ENCODE measurements around the gene P2RX2.

Gene P2RX2

GRCh38 chr12:132624910-132625630 is 6.5 kb downstream of the P2RX2 start:
- DNase-seq (ENCODE audit: low spot score in 2 of 2), result no peak
- no peak overlapping the region for H3K4me3 Mint-ChIP-seq
- ATAC-seq (ENCODE audit: low read depth), result no peak

GRCh38 chr12:132625731-132626430 is 7.3 kb downstream of the P2RX2 start:
- ATAC-seq (ENCODE audit: low read depth), result no peak
- DNase-seq (ENCODE audit: low spot score in 2 of 2), result no peak

More at GRCh38 chr12:132624910-132625630, 6.5 kb downstream of the P2RX2 start:
- Mint-ChIP-seq H3K4me1 (peaks cover 7% of the 10 kb centered on the region), H3K9me3 (no peaks in the 10 kb centered on the region), H3K27me3 (no peaks in the 10 kb centered on the region), H3K36me3 (peaks cover 13% of the 10 kb centered on the region), H3K27ac (no peak overlapping the region)

GRCh38 chr12:132629330-132629729 is 10.8 kb downstream of the P2RX2 start:
- H3K36me3 Mint-ChIP-seq, result peaks cover 27% of the 10 kb centered on the region

More at GRCh38 chr12:132625731-132626430, 7.3 kb downstream of the P2RX2 start:
- H3K27ac Mint-ChIP-seq, result no peak overlapping the region
- H3K36me3 Mint-ChIP-seq, result peaks cover 15% of the 10 kb centered on the region
- no peaks in the 10 kb centered on the region for H3K9me3 Mint-ChIP-seq
- H3K4me1 Mint-ChIP-seq, result peaks cover 7% of the 10 kb centered on the region
- no peak overlapping the region for H3K4me3 Mint-ChIP-seq
- no peaks in the 10 kb centered on the region for H3K27me3 Mint-ChIP-seq

GRCh38 chr12:132630672-132631071 is 12.1 kb downstream of the P2RX2 start:
- no peak overlapping the region for H3K4me3 Mint-ChIP-seq
- H3K36me3 Mint-ChIP-seq, result peaks cover 30% of the 10 kb centered on the region
- DNase-seq (ENCODE audit: low spot score in 2 of 2) (no peak), ATAC-seq (ENCODE audit: low read depth) (no peak)
- H3K27me3 Mint-ChIP-seq, result no peaks in the 10 kb centered on the region
- H3K4me1 Mint-ChIP-seq, result no peaks in the 10 kb centered on the region
- H3K27ac Mint-ChIP-seq, result no peak overlapping the region
- H3K9me3 Mint-ChIP-seq, result no peaks in the 10 kb centered on the region

More at GRCh38 chr12:132629330-132629729, 10.8 kb downstream of the P2RX2 start:
- H3K4me3 Mint-ChIP-seq, result no peak overlapping the region
- ATAC-seq (ENCODE audit: low read depth) (no peak), DNase-seq (ENCODE audit: low spot score in 2 of 2) (no peak)
- no peak overlapping the region for H3K27ac Mint-ChIP-seq
- H3K27me3 Mint-ChIP-seq, result no peaks in the 10 kb centered on the region
- no peaks in the 10 kb centered on the region for H3K9me3 Mint-ChIP-seq
- H3K4me1 Mint-ChIP-seq, result no peaks in the 10 kb centered on the region

- Mint-ChIP-seq H3K4me1 (no peaks in the 10 kb centered on the region), H3K4me3 (no peak overlapping the region), H3K36me3 (peaks cover 35% of the 10 kb centered on the region), H3K9me3 (no peaks in the 10 kb centered on the region), H3K27ac (no peak overlapping the region), H3K27me3 (no peaks in the 10 kb centered on the region)
- DNase-seq (ENCODE audit: low spot score in 2 of 2) (no peak), ATAC-seq (ENCODE audit: low read depth) (no peak)
Measured at GRCh38 chr12:132631666-132632065, 13.1 kb downstream of the P2RX2 start.

GRCh38 chr12:132632521-132633228 is 14.1 kb downstream of the P2RX2 start:
- Mint-ChIP-seq H3K36me3 (peaks cover 35% of the 10 kb centered on the region), H3K27ac (peak overlapping the region; percentile 64)
- peak; percentile 85 for ATAC-seq (ENCODE audit: low read depth)

GRCh38 chr12:132633398-132633797 is 14.8 kb downstream of the P2RX2 start:
- Mint-ChIP-seq H3K9me3 (no peaks in the 10 kb centered on the region), H3K27me3 (no peaks in the 10 kb centered on the region), H3K27ac (peak overlapping the region; percentile 64), H3K4me1 (no peaks in the 10 kb centered on the region), H3K4me3 (no peak overlapping the region), H3K36me3 (peaks cover 35% of the 10 kb centered on the region)
- ATAC-seq (ENCODE audit: low read depth) (no peak), DNase-seq (ENCODE audit: low spot score in 2 of 2) (no peak)

More at GRCh38 chr12:132632521-132633228, 14.1 kb downstream of the P2RX2 start:
- Mint-ChIP-seq H3K9me3 (no peaks in the 10 kb centered on the region), H3K4me3 (no peak overlapping the region), H3K4me1 (no peaks in the 10 kb centered on the region), H3K27me3 (no peaks in the 10 kb centered on the region)
- DNase-seq (ENCODE audit: low spot score in 2 of 2), result no peak

- H3K36me3 Mint-ChIP-seq, result peaks cover 37% of the 10 kb centered on the region
- H3K4me3 Mint-ChIP-seq, result no peak overlapping the region
- ATAC-seq (ENCODE audit: low read depth), result no peak
- H3K27me3 Mint-ChIP-seq, result no peaks in the 10 kb centered on the region
- no peak overlapping the region for H3K27ac Mint-ChIP-seq
- no peaks in the 10 kb centered on the region for H3K9me3 Mint-ChIP-seq
- no peak for DNase-seq (ENCODE audit: low spot score in 2 of 2)
- no peaks in the 10 kb centered on the region for H3K4me1 Mint-ChIP-seq
Measured at GRCh38 chr12:132633901-132634300, 15.3 kb downstream of the P2RX2 start.

- Mint-ChIP-seq H3K27ac (peak overlapping the region; percentile 53), H3K4me1 (peaks cover 3% of the 10 kb centered on the region), H3K36me3 (peaks cover 36% of the 10 kb centered on the region)
Measured at GRCh38 chr12:132634411-132634990, 15.9 kb downstream of the P2RX2 start.

GRCh38 chr12:132635076-132635955 is 16.7 kb downstream of the P2RX2 start:
- Mint-ChIP-seq H3K27ac (peak overlapping the region; percentile 17), H3K27me3 (no peaks in the 10 kb centered on the region), H3K4me3 (no peak overlapping the region), H3K36me3 (peaks cover 32% of the 10 kb centered on the region), H3K4me1 (peaks cover 3% of the 10 kb centered on the region), H3K9me3 (no peaks in the 10 kb centered on the region)
- ATAC-seq (ENCODE audit: low read depth), result no peak
- no peak for DNase-seq (ENCODE audit: low spot score in 2 of 2)

More at GRCh38 chr12:132634411-132634990, 15.9 kb downstream of the P2RX2 start:
- no peak overlapping the region for H3K4me3 Mint-ChIP-seq
- H3K9me3 Mint-ChIP-seq, result no peaks in the 10 kb centered on the region
- H3K27me3 Mint-ChIP-seq, result no peaks in the 10 kb centered on the region
- no peak for DNase-seq (ENCODE audit: low spot score in 2 of 2)
- ATAC-seq (ENCODE audit: low read depth), result no peak

- Mint-ChIP-seq H3K9me3 (no peaks in the 10 kb centered on the region), H3K4me3 (no peak overlapping the region), H3K27me3 (no peaks in the 10 kb centered on the region), H3K27ac (no peak overlapping the region), H3K36me3 (peaks cover 28% of the 10 kb centered on the region), H3K4me1 (peaks cover 3% of the 10 kb centered on the region)
- ATAC-seq (ENCODE audit: low read depth), result no peak
- DNase-seq (ENCODE audit: low spot score in 2 of 2), result no peak
Measured at GRCh38 chr12:132637811-132638210, 19.2 kb downstream of the P2RX2 start.

GRCh38 chr12:132638541-132639408 is 20.2 kb downstream of the P2RX2 start:
- Mint-ChIP-seq H3K4me3 (no peak overlapping the region), H3K27ac (no peak overlapping the region), H3K27me3 (no peaks in the 10 kb centered on the region), H3K9me3 (no peaks in the 10 kb centered on the region), H3K4me1 (peaks cover 3% of the 10 kb centered on the region), H3K36me3 (peaks cover 30% of the 10 kb centered on the region)
- DNase-seq (ENCODE audit: low spot score in 2 of 2) (no peak), ATAC-seq (ENCODE audit: low read depth) (no peak)
